HG02943 (cell line): Measurements from ENCODE around the gene ZNF160.
"Not testable (repeated sequence)": the region's sequence is repeated elsewhere in the genome, so short reads cannot be mapped to it uniquely, and the experiment has no call there.

ENCODE experiments used
- ATAC-seq: cut with Tn5 transposase; IDR thresholded peaks from one replicate; pipeline ENCODE4 v1.9.1; 2021; ENCODE audit warnings: mild to moderate bottlenecking, low read depth, moderate library complexity; ENCODE audit not compliant: unreplicated experiment

ZNF160 gene

GRCh38 chr19:53034054-53034453 lies 69.2 kb downstream of the ZNF160 start:
- no peak for ATAC-seq

GRCh38 chr19:53028306-53028705 lies 74.9 kb downstream of the ZNF160 start:
- not testable (repeated sequence) for ATAC-seq

DNA sequence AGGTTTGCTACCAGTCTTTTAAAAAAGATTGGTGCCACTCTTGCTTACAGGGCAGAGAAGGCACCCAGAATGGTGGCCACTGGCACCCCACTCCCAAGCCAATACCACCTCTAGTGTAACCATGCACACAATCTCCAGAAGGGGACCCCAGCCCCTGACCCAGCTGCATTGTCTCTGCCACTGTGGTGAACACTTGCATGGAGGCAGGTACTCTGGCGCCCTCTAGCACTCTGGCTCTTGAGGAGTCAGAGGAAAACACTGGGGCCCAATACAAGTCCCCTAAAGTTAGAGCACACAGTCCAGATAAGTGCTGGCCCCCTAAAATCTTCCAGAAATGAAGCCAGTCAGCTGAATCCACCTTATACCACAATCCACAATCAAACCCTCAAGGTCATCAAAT lies 83.5 kb downstream of the ZNF160 start:
- no peak for ATAC-seq
